Activated T-cell treated with anti-CD3 and anti-CD28 coated beads for 1 hour (primary cell): ENCODE results near the gene NCOA6.

Experiments
- DNase-seq: peaks from one replicate; pipeline ENCODE4 v3.0.0-alpha.2; 2020; ENCODE audit warnings: low read depth

Gene NCOA6

DNA sequence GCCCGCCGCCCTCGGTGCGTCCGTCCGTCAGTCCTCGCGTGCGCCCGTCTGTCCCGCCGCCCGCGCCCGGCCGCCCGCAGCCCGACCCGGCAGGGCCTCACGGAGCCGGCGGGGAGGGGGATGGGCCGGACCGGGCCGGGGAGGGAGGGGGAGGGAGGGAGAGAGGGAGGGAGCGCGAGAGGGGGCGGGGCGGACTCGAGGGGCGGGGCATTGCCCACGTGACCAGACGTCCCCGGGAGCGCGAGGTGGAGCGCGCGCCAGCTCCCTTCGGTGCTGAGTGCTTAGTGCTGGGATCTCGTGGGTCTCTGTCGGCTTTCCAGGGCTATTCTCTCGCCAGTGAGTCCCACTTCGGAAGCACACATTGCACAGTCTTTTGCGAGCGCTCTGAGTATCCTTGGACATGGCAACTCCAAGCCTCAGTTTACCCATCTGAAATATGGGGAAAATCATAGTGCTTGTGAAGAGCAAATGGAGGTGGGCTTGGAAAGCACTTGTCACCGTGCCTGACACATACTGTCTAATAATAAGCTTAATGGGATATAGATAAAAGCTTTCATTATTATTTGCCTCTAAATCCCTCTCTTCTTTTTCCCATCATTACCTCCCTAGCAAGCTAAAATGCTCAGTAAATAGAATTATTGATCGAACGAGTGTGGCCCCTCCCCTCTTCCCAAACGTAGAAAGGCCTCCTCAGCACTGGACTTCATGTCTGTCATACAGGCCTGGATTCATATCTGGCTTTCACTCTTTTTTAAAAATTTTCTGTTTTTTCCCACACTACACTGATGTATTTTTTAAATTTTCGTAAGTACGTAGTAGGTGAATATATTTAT is at the start of gene NCOA6:
Gene NCOA6 (minus strand): TSS at position 122 of the 833 bp plus-strand sequence. CDS start 43,296 bp downstream, outside the sequence.
- DNase-seq = peak; percentile 81

DNA sequence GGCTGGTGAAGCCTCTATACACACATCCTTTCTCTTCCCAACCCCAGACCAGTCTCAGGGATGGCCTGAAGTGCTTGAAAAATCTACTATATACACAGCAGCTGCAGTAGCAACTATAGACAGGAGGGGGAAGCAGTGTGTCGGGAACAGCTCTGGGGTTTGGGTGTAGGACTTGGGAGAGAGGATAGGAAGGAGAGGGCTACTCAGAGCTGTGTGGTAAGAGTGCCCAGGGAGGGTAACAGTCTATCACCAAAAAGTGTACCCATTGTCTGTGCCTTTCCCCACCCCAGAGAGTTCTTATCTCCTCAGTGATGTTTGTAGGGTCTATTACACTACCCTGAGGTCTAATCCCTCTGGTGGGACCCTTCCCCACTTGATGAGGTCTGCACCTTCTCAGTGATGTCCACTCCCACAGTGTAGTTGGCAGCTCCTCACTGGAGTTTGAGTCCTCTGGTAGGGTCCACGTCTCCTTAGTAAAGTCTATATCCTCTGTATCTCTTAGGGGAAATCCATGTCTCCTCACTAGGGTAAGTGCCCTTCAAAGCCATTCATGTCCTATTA is 48.7 kb upstream of the NCOA6 start:
- DNase-seq = peak; percentile 22

DNA sequence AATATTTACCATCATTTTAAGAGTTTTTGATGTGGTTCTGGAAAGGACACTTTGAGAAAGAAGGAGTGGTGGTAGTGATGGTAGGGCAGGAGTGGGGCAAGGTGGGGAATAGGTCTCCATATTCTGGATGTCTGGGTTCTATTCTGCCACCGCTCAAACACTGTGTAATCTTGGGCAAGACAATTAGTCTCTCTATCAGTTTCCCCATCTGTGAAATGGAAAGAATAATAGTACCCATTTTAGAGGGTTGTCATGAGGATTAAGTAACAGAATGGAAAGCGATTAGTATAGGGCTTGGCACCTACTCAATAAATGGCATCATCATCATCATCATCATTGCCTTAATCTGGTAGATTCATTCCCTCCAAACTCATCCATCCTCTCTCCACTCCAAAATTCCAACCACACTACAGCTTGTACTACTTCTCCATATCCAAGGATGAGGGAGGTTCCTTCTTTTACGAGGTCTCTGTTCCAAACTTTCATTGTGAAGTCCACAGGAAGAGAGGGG is 48.2 kb upstream of the NCOA6 start:
- no peak for DNase-seq

DNA sequence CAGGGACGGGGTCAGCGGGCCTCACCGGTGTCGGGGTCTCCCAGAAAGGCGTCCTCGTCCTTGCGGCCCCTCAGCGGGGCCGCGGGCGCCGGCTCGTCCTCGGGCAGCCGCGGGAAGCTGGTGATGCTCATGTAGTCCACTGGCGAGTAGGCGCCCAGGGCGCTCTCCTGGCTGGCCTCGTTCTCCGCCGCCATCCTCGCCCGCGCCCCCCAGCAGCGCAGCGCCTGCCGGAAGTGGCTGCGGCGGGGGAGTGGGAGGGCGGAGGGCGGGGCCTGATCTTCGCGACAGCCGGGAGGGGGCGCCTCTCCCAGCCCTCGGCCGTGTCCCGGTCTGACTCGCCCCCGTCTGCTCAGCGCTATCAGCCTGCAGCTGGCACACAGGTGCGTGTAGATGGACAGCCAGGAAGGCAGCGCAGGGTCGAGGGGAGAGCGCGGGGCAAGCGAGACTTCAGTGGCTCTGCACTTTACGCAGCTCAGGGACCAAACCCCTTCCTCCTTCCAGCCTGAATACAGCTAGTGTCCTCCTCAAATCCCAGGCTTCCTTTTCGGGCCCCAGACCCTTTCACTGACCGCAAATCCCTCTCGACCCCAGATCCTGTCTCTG is 47.3 kb upstream of the NCOA6 start, which contains the start of gene GGT7:
Gene GGT7 (minus strand): TSS at position 235 of the 603 bp plus-strand sequence. CDS start 41 bp downstream, at position 194.
- DNase-seq = peak; percentile 87

DNA sequence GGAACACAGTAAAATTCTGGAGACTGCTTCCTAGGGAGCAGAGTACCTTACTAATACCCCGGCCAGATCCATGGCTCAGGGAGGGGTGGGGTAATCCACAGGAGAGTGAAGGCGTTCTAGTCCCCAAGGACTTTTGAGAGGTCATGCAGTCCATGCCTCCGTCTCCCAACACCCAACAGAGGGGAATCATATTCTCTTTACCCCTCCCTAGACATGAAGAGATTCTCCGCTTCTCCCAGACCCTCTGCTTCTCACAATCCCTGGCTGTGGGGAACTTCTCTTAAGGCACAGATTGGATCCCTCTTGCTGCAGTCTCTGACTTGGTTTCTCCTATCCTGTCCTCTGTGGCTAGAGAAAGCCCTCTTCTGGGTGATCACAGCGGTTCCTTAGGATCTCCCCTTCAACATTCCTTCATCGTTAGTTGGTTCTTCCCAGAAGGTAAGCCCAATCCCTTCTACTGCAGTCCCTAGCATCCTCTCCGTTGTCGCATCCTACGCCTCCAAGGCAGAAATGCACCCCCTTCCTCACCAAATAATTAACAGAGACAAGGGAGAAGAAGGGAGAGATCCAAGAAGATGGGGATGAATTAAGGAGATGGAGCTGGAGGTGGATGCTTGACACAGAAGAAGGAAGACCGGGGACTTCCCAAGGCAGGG is 46.6 kb upstream of the NCOA6 start:
- DNase-seq = no peak

DNA sequence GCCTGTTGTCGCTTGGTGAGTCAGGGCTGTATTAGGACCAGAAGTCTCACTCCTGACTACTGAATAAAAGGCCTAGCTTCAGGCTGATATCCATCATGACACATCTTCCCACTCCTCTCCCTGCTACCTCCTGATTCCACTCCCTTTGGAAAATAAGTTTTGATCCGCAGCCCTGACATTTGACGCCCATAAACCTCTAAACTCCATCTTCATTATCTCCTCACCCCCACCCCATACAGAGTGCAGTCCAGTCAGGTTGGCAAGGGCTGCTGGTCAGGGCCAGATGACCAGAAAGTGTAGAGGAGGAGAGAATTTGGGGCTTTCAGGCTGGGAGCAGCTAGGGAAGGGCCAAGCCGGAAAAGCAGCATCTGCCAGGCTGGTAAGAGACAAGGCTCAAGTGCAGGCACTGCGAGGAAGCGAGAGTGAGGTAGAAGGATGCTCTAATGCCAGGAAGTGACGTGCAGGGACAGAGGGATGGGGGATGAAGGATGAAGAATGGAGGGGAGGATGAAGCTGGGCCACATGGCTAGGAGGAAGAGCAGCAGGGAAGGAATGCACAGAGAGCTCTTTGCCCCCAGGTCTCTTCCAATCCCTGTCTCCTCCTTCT is 46.0 kb upstream of the NCOA6 start:
- no peak for DNase-seq

DNA sequence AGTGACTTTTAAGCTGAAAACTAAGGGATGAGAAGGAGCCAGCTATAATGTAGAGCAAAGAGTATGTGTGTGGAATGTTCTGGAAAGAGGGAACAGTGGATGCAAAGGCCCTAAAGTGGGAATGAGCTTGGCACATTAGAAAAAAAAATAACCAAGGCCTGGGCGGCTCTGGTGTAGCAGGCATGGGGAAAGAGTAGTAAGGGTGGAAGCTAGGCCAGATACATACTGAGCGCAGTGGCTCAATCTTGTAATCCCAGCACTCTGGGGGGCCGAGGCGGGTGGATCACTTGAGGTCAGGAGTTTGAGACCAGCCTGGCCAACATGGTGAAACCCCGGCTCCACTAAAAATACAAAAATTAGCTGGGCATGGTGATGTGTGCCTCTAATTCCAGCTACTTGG is 38.8 kb upstream of the NCOA6 start:
- no peak for DNase-seq

DNA sequence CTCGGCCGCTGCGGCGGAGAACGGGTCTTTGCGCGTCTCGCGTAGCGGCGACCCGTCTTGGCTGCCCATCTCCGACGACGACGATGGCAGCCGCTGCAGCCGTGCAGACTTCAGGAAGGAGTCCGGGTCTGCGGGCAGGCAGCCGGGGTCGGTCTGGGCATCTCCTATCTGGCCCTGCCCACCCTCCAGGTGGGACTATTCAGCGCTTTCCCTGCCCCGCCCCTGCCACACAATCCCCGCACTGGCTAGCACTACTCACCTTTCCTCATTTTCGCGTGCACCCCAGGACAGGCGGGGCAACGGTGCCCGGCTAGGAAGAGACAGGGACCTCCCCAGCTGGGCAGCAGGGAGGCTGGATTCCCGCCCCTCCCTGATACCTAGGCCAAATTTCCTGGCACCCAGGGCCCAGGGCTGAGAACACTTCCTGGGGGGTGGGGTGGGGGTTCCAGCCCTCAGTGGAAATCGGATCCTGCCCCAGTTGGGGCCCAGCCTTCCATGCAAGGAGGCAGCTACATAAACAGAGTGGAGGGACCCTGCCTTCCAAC is 38.0 kb upstream of the NCOA6 start:
- no peak for DNase-seq

DNA sequence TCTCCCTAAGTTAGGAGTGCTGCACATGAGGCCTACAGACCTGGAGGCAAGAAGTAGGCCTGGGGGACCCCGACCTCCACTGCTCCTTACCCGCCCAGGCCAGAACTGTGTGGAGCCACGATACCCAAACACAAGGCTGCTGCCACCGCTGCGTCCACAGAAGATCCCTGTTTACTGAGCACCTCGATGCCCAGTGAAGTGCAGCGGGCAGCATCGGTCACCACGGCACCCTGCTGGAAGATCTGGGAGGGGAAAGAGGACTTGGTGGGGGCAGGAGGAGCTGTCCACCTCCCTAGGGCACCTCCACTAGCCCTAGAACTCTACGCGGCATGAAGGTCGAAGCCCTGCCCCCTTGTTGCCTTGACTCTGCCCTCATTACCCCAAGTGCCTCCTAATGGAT is 37.3 kb upstream of the NCOA6 start:
- DNase-seq = no peak

DNA sequence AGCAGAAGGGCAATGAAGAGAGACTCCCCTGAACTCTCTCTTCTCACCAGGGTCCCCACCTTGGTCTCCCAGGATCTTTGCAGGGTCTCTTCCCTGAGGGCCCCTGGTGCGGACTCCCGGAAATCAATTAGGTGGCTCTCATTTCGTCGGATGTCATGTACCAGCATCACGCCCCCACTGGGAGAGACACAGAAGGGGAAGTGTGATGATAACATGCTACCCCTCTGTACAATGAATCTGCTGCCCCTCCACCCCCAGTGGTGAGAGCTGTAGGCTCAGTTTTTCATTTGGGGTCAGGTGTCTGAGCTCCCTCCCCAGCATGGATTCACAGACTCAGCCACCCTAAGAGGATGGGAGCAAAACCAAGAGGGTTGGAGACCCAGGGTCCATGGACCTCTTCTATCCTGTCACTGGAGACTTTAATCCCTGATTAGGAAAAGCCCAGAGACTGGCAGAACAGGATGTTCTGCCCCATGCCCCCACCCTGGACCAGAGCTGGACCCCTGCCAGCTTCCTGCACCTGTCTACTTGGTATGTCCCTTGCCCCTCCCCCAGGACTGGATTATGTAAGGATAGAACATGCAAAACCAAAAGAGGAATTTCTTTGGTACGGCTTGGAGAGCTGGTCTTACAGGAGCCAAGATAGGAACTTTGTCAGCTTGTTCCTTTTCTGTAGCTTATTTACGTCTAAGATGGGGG is 36.1 kb upstream of the NCOA6 start:
- DNase-seq = no peak

DNA sequence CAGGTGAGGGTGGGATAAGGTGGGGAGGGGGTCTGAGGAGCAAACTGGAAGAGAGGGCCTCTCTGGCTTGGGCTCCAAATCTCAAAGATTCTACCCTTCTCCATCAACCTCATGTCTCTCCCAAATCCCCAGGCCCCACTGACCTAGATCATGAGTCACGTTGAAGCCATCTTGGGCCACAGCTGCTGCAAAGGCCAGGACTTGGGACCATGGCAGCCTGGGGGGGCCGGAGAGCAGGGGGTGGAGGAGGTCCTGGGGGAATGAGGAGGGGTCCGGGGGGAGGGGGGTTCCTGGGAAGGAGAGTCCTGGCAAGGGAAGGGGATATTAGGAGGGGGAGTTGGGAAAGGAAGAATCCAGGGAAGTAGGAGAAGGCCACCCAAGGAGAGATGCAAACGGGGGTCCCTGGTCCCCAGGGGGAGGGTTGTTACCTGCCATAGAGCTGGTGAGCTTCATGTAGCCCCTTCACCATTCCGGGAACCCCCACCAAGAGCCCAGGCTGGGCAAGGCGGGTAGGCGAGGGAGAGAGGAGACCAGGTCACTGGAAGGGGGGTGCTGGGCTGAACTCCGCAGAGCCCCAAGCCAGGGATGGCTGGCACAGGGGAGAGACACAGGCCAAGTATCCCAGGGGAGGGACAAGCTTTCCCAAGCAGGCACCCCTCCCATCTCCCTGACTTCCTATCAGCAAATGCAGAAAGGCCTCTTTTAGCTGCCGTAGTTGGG is 34.5 kb upstream of the NCOA6 start:
- no peak for DNase-seq

DNA sequence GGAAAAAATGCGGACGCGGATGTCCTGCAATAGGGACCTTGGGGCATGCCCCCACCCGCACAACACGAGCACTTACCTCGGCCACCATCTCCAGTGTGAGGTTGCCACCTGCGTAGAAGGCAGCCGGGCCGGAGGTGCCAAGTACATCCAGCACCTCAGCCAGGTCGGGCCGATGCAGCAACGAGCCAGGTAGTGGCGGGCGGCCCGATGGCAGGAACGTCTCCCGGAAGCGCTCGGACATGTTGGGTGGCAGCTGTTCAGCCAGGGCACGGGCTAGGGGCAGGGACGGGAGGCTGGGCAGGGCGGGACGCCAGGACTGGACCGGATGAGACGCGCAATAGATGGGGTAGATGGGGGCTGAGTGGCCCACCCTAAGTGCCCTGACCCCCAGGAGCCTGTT is 33.9 kb upstream of the NCOA6 start:
- no peak for DNase-seq

DNA sequence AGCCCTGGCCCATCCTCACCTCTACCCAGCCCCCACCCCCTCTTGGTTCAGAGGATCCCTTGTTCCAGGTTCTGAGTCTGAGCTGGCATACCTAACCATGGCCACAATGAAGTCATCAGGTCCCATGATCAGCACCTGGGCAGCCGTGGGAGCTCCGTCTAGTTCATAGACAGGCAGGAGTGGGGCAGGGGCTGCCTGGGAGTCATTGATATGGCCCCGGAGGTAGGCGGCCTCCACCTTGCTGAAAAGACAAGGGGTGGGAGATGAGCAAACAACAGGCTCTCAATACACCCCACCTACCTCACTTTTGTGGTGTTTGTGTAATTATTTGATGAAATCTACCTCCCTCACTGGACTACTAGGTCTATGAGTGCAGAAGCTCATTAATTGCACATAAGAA is 26.8 kb upstream of the NCOA6 start:
- DNase-seq = no peak

DNA sequence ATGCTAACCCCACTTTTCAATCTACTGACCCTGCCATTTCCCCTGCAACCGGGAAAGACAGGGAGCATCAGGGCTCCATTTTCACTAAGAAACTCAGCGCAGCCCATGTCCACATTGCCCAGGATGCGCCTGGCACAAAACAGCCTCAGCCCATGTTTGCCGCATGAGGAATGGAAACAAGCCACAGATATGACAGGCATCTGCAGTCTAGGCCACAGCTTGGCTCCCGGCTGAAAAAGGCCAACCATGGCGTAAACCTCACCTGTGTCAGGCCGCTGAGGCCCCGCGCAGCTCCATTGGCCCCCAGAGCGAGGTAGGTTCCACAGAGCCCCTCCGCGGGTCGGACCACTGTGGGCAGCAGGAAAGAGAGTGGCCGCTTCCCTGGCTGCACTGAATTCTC is 25.5 kb upstream of the NCOA6 start:
- DNase-seq = no peak

DNA sequence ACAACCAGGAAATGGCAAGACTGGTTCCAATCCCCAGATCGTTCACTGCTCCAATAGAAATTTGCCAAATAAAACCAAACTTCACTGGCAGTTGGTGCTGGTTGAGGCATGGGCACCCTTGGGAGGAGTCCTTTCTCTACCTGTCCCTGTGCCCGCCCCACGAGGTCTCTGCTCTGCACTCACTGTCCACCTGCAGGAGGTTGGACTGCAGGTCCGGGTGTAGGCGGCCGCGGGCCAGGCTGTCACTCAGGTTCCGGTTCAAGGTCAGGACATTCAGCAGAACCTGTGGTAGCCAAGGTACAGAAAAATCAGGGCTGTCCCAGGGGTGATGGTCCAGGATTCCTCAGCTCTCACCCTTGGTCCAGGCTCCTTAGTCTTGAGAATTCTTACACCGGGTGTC is 24.3 kb upstream of the NCOA6 start:
- no peak for DNase-seq

DNA sequence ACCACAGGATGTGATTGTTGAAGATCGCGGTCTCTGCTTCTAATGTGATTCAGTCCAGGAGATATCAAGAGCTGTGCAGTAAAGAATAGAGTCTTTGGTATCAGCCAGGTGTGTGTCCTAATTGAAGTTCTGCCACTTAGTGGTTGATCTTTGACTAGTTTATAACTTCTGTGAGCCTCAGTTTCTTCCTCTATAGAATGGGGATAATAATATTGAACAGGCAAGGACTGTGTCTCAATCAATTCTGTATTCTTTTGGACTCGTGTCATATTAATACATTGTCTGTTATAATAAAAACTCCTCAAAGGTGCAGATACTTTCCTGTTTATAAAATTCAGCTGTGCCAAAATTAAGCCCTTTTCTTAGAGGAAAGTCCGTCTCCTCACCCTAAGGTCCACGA is 23.1 kb upstream of the NCOA6 start:
- DNase-seq = no peak

DNA sequence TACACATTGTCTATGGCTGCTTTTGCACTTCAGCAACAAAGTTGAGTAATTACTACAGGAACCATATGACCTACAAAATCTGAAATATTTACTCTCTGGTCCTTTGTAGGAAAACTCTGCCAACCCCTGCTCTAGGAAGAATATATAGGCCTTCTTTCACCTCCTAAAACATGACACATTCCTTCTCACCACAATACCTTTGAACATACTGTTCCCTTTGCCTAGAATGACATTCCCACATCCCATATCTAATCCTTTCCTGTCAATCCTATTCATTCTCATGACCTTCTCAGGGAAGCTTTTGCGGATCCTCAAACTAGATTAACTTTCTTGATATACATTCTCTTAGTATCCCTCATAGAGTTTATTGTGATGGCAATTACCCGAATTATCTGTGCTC is 18.0 kb upstream of the NCOA6 start:
- DNase-seq = no peak

DNA sequence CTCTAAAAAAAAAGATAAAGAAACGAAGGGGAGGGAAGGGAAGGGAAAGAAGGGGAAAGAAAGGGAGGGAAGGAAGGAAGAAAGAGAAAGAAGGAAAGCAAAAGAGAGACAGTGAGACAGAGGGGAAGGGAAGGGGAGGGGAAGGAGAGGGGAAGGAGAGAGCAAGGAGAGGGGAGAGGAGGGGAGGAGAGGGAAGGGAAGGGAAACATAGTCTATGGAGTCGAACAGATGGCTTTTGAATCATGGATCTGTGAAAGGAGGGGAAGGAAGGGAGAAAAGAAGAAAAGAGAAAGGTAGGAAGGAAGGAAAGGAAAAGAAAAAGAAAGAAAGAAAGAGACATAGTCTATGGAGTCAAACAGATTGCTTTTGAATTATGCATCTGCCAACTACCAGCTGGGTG is 16.7 kb upstream of the NCOA6 start:
- DNase-seq = no peak

DNA sequence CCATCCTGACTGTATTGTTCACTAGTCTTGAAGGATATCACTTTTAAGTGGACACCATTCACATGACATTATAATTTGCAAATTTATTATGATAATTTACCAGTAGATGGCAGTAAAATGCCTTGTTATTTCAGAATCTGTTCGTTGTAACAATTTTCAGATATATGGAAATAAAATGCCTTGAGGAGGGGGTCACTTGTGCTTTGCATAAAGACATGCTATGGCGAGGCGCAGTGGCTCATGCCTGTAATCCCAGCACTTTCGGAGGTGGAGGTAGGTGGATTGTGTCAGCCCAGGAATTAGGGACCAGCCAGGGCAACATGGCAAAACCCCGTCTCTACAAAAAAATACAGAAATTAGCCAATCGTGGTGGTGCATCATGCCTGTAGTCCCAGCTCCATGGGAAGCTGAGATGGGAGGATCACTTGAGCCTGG is 9.0 kb upstream of the NCOA6 start:
- DNase-seq = no peak

DNA sequence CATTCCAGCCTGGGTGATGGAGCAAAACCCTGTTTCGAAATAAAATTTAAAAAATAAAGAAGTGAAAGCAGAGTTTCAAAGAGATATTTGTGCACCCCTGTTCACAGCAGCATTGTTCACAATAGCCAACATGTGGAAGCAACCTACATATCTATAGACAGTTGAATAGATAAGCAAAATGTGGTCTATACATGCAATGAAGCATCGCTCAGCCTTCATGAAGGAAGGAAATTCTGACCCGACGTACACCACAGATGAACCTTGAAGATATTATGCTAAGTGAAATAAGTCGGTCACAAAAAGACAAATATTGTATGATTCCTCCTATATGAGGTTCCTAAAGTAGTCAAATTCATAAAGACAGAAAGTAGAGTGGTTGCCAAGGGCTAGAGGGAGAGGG is 6.5 kb upstream of the NCOA6 start:
- DNase-seq = no peak

DNA sequence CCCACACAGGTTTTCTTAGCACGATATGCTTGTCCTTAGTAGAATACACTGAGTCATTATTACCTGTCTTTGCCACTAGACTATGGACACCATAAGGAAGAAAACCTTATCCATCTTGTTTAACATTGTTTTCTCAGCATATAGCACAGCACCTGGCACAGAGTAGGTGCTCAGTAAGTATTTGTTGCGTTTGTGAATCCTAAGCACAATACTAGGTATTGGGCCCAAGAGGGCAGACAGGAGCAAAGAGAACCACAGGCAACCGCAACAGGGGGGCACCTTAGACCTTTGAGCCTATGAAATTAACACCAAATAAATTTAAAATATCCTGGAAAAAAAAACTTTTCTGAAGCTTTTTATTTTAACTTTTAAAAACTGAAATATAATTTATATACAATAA is 3.7 kb upstream of the NCOA6 start:
- DNase-seq = no peak
